SU-DHL-6 (cell line): Measurements from ENCODE around the gene ARHGEF18.

Experiments
- EZH2phosphoT487 ChIP-seq: fragments of 200-600 bp; sonication (generic), shearing (Covaris generic); conservative IDR thresholded peaks from 2 replicates; pipeline ENCODE4 v1.6.1; 2018; ENCODE audit warnings: mild to moderate bottlenecking, antibody characterized with exemption, low read length, moderate library complexity, mixed read lengths
- TF ChIP-seq, protein P1 (sequence below): fragments of 200-600 bp; sonication (generic); IDR thresholded peaks from one replicate; pipeline ENCODE4 v1.5.1; 2017; ENCODE audit warnings: antibody characterized with exemption, mild to moderate bottlenecking, low read length, moderate library complexity; ENCODE audit not compliant: insufficient read depth, poor library complexity, severe bottlenecking

DNA sequence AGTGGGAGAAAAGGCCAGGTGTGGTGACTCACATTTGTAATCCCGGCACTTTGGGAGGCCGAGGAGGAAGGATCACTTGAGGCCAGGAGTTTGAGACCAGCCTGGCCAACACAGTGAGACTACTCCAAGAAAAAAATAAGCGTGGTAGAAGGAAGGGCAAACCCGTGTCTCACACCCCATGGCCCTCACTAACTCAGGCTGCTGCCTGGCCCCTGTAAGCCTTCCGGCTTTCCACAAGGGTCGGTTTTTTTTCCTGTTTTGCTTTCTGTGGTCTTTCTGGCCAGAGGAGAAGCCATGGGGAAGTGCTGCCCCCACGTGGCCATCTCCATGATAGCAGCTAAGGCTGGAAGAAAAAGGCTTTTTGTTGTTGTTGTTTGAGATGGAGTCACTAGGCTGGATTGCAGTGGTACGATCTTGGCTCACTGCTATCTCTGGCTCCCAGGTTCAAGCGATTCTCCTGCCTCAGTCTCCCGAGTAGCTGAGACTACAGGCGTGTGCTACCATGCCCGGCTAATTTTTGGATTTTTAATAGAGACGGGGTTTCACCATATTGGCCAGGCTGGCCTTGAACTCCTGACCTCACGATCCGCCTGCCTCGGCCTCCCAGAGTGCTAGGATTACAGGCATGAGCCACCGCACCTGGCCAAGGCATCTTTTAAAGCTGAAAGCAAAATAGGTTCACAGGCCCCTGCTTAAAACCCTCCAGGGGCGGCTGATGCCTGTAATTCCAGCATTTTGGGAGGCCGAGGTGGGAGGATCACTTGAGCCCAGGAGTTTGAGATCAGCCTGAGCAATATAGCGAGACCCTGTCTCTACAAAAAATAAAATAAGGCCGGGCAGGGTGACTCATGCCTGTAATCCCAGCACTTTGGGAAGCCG, 7.5 kb upstream of the ARHGEF18 start:
- TF ChIP-seq, protein P1, sequence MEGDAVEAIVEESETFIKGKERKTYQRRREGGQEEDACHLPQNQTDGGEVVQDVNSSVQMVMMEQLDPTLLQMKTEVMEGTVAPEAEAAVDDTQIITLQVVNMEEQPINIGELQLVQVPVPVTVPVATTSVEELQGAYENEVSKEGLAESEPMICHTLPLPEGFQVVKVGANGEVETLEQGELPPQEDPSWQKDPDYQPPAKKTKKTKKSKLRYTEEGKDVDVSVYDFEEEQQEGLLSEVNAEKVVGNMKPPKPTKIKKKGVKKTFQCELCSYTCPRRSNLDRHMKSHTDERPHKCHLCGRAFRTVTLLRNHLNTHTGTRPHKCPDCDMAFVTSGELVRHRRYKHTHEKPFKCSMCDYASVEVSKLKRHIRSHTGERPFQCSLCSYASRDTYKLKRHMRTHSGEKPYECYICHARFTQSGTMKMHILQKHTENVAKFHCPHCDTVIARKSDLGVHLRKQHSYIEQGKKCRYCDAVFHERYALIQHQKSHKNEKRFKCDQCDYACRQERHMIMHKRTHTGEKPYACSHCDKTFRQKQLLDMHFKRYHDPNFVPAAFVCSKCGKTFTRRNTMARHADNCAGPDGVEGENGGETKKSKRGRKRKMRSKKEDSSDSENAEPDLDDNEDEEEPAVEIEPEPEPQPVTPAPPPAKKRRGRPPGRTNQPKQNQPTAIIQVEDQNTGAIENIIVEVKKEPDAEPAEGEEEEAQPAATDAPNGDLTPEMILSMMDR: peak; percentile 90
- TF ChIP-seq EZH2phosphoT487: no peak
